Inferior parietal cortex (tissue), 1 donor: ENCODE results near the gene TSGA10.
"Not testable (repeated sequence)": the region's sequence is repeated elsewhere in the genome, so short reads cannot be mapped to it uniquely, and the experiment has no call there.

Source experiments
- DNase-seq: peaks from one replicate; pipeline ENCODE4 v3.0.0-alpha.2; 2016; ENCODE audit errors: extremely low spot score

TSGA10 gene

GRCh38 chr2:99067871-99068625 is 86.7 kb downstream of the TSGA10 start:
- DNase-seq: no peak

GRCh38 chr2:99066075-99066958 is 88.4 kb downstream of the TSGA10 start:
- peak; percentile 71 for DNase-seq

- DNase-seq: not testable (repeated sequence)
These were observed 105.6 kb downstream of the TSGA10 start for GRCh38 chr2:99049187-99049586.

- DNase-seq: not testable (repeated sequence)
These were observed 113.9 kb downstream of the TSGA10 start for GRCh38 chr2:99040736-99041300.

- DNase-seq: no peak
These were observed 118.8 kb downstream of the TSGA10 start for GRCh38 chr2:99035920-99036319.

- no peak for DNase-seq
These were observed 122.0 kb downstream of the TSGA10 start for GRCh38 chr2:99032786-99033185.

- DNase-seq: no peak
These were observed 122.7 kb downstream of the TSGA10 start for GRCh38 chr2:99032001-99032400.

- no peak for DNase-seq
These were observed 123.3 kb downstream of the TSGA10 start for GRCh38 chr2:99031481-99031880.

GRCh38 chr2:99028558-99028957 is 126.2 kb downstream of the TSGA10 start:
- no peak for DNase-seq

GRCh38 chr2:99027856-99028255 is 126.9 kb downstream of the TSGA10 start:
- no peak for DNase-seq

- DNase-seq: no peak
These were observed 154.0 kb downstream of the TSGA10 start for GRCh38 chr2:99000708-99001107.

GRCh38 chr2:98988695-98989094 is 166.0 kb downstream of the TSGA10 start:
- not testable (repeated sequence) for DNase-seq

GRCh38 chr2:98985905-98986666 is 168.7 kb downstream of the TSGA10 start:
- DNase-seq: no peak

- DNase-seq: no peak
These were observed 179.1 kb downstream of the TSGA10 start for GRCh38 chr2:98975611-98976010.

GRCh38 chr2:98972582-98973167 is 182.1 kb downstream of the TSGA10 start:
- no peak for DNase-seq

- no peak for DNase-seq
These were observed 194.8 kb downstream of the TSGA10 start for GRCh38 chr2:98959810-98960507.

GRCh38 chr2:98952966-98953365 is 201.8 kb downstream of the TSGA10 start:
- DNase-seq: no peak

- DNase-seq: no peak
These were observed 205.6 kb downstream of the TSGA10 start for GRCh38 chr2:98948956-98949739.

GRCh38 chr2:98947554-98947953 is 207.2 kb downstream of the TSGA10 start:
- no peak for DNase-seq
